WTC11 (cell line): ENCODE data around the gene CSRP3. TPM values are rescaled to one million over a fixed set of nuclear protein-coding genes. Genes with fewer than 3 reads are reported as not detected.

Experiments
- ATAC-seq: fragments of 200-7000 bp; cut with Tn5 transposase; 2 replicates; pipeline ENCODE4 v1.10.0; 2021; ENCODE audit warnings: mild to moderate bottlenecking, moderate library complexity
- CTCF ChIA-PET: fragments of 300-600 bp; sonication (Branson Sonifier 250); formaldehyde crosslinking; loops from one replicate; lab custom pipeline; 2021; ENCODE audit warnings: antibody characterized with exemption; lab: Charles Lee
- POLR2A ChIA-PET: fragments of 350-600 bp; sonication (Branson Sonifier 250); formaldehyde crosslinking; loops from one replicate; lab custom pipeline; 2021; ENCODE audit warnings: antibody characterized with exemption; lab: Charles Lee
- DNase-seq: peaks from one replicate; pipeline ENCODE4 v3.0.0; 2021; ENCODE audit warnings: low spot score
- H3K27ac Mint-ChIP-seq: 2 replicates; pipeline ENCODE4 v1.8.0; 2021; ENCODE audit warnings: mixed read lengths
- H3K27me3 Mint-ChIP-seq: 2 replicates; pipeline ENCODE4 v1.8.0; 2021; ENCODE audit warnings: low read depth, mild to moderate bottlenecking, moderate library complexity, mixed read lengths
- H3K36me3 Mint-ChIP-seq: 2 replicates; pipeline ENCODE4 v1.8.0; 2021; ENCODE audit warnings: mixed read lengths
- H3K4me1 Mint-ChIP-seq: 2 replicates; pipeline ENCODE4 v1.8.0; 2022; ENCODE audit warnings: mixed read lengths
- H3K4me3 Mint-ChIP-seq: 2 replicates; pipeline ENCODE4 v1.8.0; 2021; ENCODE audit warnings: mild to moderate bottlenecking, moderate library complexity, mixed read lengths
- H3K9me3 Mint-ChIP-seq: 2 replicates; pipeline ENCODE4 v1.8.0; 2021; ENCODE audit warnings: mixed read lengths
- AFF4 ChIP-seq: sonication (generic); formaldehyde crosslinking; IDR thresholded peaks from 2 replicates; pipeline ENCODE4 v1.8.1; 2023; ENCODE audit warnings: mild to moderate bottlenecking, missing genetic modification reagents, borderline replicate concordance
- ARID4B ChIP-seq: sonication (generic); formaldehyde crosslinking; IDR thresholded peaks from 2 replicates; pipeline ENCODE4 v1.8.0; 2023; ENCODE audit warnings: missing genetic modification reagents, mild to moderate bottlenecking, borderline replicate concordance
- ATF3 ChIP-seq: sonication (generic); formaldehyde crosslinking; conservative IDR thresholded peaks from 2 replicates; pipeline ENCODE4 v1.8.1; 2022; ENCODE audit warnings: mild to moderate bottlenecking, missing genetic modification reagents
- ATF6 ChIP-seq: sonication (generic); formaldehyde crosslinking; IDR thresholded peaks from 2 replicates; pipeline ENCODE4 v1.8.1; 2023; ENCODE audit warnings: mild to moderate bottlenecking, missing genetic modification reagents
- ELF4 ChIP-seq: sonication (generic); formaldehyde crosslinking; IDR thresholded peaks from 2 replicates; pipeline ENCODE4 v1.8.1; 2022; ENCODE audit warnings: low read depth, mild to moderate bottlenecking, moderate library complexity, missing genetic modification reagents
- ESRRA ChIP-seq: sonication (generic); formaldehyde crosslinking; IDR thresholded peaks from 2 replicates; pipeline ENCODE4 v1.8.1; 2022; ENCODE audit warnings: mild to moderate bottlenecking, missing genetic modification reagents, borderline replicate concordance
- FOXJ3 ChIP-seq: sonication (generic); formaldehyde crosslinking; IDR thresholded peaks from 2 replicates; pipeline ENCODE4 v1.9.0; 2021; ENCODE audit warnings: missing genetic modification reagents, mild to moderate bottlenecking, borderline replicate concordance
- HMGA2 ChIP-seq: fragments of 250-450 bp; sonication (Bioruptor Pico); IDR thresholded peaks from 2 replicates; pipeline ENCODE4 v1.4.0; 2021; ENCODE audit warnings: mild to moderate bottlenecking, moderate library complexity
- JUN ChIP-seq: sonication (generic); formaldehyde crosslinking; IDR thresholded peaks from 2 replicates; pipeline ENCODE4 v1.8.0; 2023; ENCODE audit warnings: mild to moderate bottlenecking, missing genetic modification reagents
- MYBL2 ChIP-seq: sonication (generic); formaldehyde crosslinking; IDR thresholded peaks from 2 replicates; pipeline ENCODE4 v1.8.1; 2023; ENCODE audit warnings: mild to moderate bottlenecking, moderate library complexity, missing genetic modification reagents
- NR1H2 ChIP-seq: sonication (generic); formaldehyde crosslinking; IDR thresholded peaks from 2 replicates; pipeline ENCODE4 v1.9.0; 2021; ENCODE audit warnings: mild to moderate bottlenecking, moderate library complexity, missing genetic modification reagents
- ZBTB21 ChIP-seq: sonication (generic); formaldehyde crosslinking; IDR thresholded peaks from 2 replicates; pipeline ENCODE4 v1.8.1; 2023; ENCODE audit warnings: mild to moderate bottlenecking, missing genetic modification reagents, borderline replicate concordance
- ZMAT4 ChIP-seq: fragments of 250-450 bp; sonication (Bioruptor Pico); IDR thresholded peaks from 2 replicates; pipeline ENCODE4 v1.9.0; 2021; ENCODE audit warnings: mild to moderate bottlenecking
- ZNF121 ChIP-seq: sonication (generic); formaldehyde crosslinking; IDR thresholded peaks from 2 replicates; pipeline ENCODE4 v1.8.0; 2023; ENCODE audit warnings: missing genetic modification reagents
- ZNF425 ChIP-seq: fragments of 250-450 bp; sonication (Bioruptor Pico); conservative IDR thresholded peaks from 2 replicates; pipeline ENCODE4 v1.9.0; 2021; ENCODE audit warnings: mild to moderate bottlenecking
- total RNA-seq: library from RNA; stranded (reverse); gene quantifications from 3 replicates; pipeline ENCODE4 v1.2.3, GENCODE V29; 2021

The CSRP3 gene
- total RNA-seq, 1 experiment from 2014 or later: not detected

- ChIA-PET POLR2A (no interaction called here), CTCF (no interaction called here)
- DNase-seq (no peak), ATAC-seq (no peak)
- Mint-ChIP-seq H3K36me3 (no peaks in the 10 kb centered on the region), H3K27ac (no peak overlapping the region), H3K4me3 (no peak overlapping the region), H3K27me3 (no peaks in the 10 kb centered on the region), H3K4me1 (peaks cover 2% of the 10 kb centered on the region; the same call in 1 of the 2 replicates), H3K9me3 (no peaks in the 10 kb centered on the region)
- TF ChIP-seq ESRRA (no peak), ELF4 (no peak)
Observed at GRCh38 chr11:19216021-19216420, 14.2 kb upstream of the CSRP3 start.

GRCh38 chr11:19209617-19210370 lies 8.0 kb upstream of the CSRP3 start:
- TF ChIP-seq MYBL2 (no peak), ATF6 (CRISPR knock-in tag) (no peak), ZNF425 (no peak), AFF4 (no peak), HMGA2 (CRISPR knock-in tag) (no peak)
- TF ChIP-seq, all 79 proteins: peak for 0
- ChIA-PET POLR2A (no interaction called here), CTCF (no interaction called here)
- peaks cover 15% of the 10 kb centered on the region for H3K4me1 Mint-ChIP-seq
- ATAC-seq: 0 out of 2 replicates have a peak, but pooled peaks have one; percentile 36
- H3K27me3 Mint-ChIP-seq: no peaks in the 10 kb centered on the region; the same call in 1 of the 2 replicates
- DNase-seq: no peak
- H3K4me3 Mint-ChIP-seq: no peak overlapping the region
- no peaks in the 10 kb centered on the region for H3K36me3 Mint-ChIP-seq
- H3K27ac Mint-ChIP-seq: no peak overlapping the region
- no peaks in the 10 kb centered on the region for H3K9me3 Mint-ChIP-seq

GRCh38 chr11:19208959-19209546 lies 7.3 kb upstream of the CSRP3 start:
- ChIA-PET CTCF (no interaction called here), POLR2A (interaction anchor here (0.5 kb wide), 1 partner anchor 83 kb away, joined by 3 read pairs; no protein-coding TSS in a partner anchor)
- ATAC-seq (no peak), DNase-seq (no peak)
- H3K4me3 Mint-ChIP-seq: no peak overlapping the region
- H3K36me3 Mint-ChIP-seq: no peaks in the 10 kb centered on the region
- H3K4me1 Mint-ChIP-seq: peaks cover 15% of the 10 kb centered on the region
- H3K27ac Mint-ChIP-seq: no peak overlapping the region
- H3K27me3 Mint-ChIP-seq: no peaks in the 10 kb centered on the region; the same call in 1 of the 2 replicates
- H3K9me3 Mint-ChIP-seq: no peaks in the 10 kb centered on the region
- TF ChIP-seq ZNF121 (CRISPR knock-in tag) (no peak), JUN (no peak), ZBTB21 (CRISPR knock-in tag) (no peak), FOXJ3 (no peak), ZMAT4 (CRISPR knock-in tag) (no peak), ELF4 (no peak), ARID4B (CRISPR knock-in tag) (no peak), ATF3 (CRISPR knock-in tag) (no peak), NR1H2 (CRISPR knock-in tag) (no peak)
